HG03354 (cell line): ENCODE data around the gene PKDCC.

ENCODE experiments used
- ATAC-seq: cut with Tn5 transposase; IDR thresholded peaks from one replicate; pipeline ENCODE4 v1.9.1; 2021; ENCODE audit warnings: mild to moderate bottlenecking; ENCODE audit not compliant: unreplicated experiment, poor library complexity, severe bottlenecking

PKDCC gene

GRCh38 chr2:42046819-42047487 is 868 bp upstream of the PKDCC start:
- ATAC-seq: no peak

GRCh38 chr2:42048299-42049220 is 739 bp downstream of the PKDCC start:
- peak; percentile 28 for ATAC-seq

- no peak for ATAC-seq
Measured at GRCh38 chr2:42049221-42050009, 1.6 kb downstream of the PKDCC start.

GRCh38 chr2:42050010-42050702 is 2.3 kb downstream of the PKDCC start:
- ATAC-seq: no peak

- ATAC-seq: no peak
Measured at GRCh38 chr2:42050703-42051542, 3.1 kb downstream of the PKDCC start.

GRCh38 chr2:42051543-42052235 is 3.9 kb downstream of the PKDCC start:
- ATAC-seq: no peak

GRCh38 chr2:42052702-42053481 is 5.1 kb downstream of the PKDCC start:
- no peak for ATAC-seq

- no peak for ATAC-seq
Measured at GRCh38 chr2:42053482-42053790, 5.6 kb downstream of the PKDCC start.

DNA sequence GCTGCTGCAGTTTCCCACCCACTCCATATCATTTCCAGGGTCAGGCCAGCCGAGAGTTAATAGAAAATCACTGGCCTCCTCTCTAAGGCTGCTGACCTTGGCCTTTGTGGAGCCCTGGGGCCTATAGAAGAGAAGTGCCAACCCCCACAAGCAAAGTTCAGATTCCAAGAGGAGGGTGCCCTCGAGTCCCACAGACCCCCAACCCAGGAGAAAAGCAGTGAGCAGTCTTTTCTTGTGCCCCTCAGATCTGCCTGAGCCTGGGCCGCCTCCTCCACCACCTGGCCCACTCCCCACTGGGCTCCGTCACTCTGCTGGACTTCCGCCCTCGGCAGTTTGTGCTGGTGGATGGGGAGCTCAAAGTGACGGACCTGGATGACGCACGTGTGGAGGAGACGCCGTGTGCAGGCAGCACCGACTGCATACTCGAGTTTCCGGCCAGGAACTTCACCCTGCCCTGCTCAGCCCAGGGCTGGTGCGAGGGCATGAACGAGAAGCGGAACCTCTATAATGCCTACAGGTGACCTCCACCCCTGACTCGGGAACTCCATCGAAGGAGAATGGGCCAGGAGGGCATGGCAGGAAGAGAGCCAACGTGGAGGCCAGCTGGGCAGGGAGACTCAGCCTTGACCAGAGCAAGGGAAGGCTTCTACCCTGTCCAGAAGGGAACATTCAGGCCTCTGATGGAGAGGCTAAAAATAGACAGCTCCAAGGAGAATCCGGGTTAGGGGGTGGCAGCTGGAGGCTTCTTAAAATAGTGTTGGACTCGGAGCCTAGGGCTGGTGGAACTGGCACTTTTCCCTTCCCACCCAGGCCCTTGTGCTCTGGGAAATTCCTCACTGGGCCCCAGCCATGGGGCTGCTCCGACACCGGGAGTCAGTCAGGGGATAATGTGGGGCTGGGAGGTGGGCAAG is 6.2 kb downstream of the PKDCC start:
- no peak for ATAC-seq

DNA sequence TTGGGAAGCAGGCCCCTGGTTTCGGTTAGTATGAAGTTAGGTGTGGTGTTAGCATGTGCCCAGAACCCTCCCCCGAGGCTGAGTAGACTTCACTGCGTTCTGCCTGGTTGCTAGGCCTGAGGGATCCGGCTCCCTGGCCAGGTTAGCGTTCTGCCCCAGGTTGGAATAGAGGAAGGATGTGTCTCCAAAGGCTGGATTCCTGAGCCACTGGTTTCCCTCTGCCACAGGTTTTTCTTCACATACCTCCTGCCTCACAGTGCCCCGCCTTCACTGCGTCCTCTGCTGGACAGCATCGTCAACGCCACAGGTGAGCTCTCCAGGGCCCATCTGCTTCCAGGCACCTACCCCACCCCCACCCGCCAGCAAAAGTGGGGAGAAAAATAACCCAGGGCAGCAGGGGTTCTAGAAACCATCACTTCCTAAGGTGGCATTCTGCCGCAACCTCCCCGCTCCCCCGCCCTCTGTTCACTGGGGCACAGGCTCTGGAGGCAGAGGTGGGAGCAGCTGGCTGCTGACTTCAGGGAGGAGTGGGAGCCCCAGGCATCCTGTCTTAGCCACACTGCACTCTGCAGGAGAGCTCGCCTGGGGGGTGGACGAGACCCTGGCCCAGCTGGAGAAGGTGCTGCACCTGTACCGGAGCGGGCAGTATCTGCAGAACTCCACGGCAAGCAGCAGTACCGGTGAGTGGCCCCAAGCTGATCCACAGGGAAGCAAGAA is 7.1 kb downstream of the PKDCC start:
- no peak for ATAC-seq

DNA sequence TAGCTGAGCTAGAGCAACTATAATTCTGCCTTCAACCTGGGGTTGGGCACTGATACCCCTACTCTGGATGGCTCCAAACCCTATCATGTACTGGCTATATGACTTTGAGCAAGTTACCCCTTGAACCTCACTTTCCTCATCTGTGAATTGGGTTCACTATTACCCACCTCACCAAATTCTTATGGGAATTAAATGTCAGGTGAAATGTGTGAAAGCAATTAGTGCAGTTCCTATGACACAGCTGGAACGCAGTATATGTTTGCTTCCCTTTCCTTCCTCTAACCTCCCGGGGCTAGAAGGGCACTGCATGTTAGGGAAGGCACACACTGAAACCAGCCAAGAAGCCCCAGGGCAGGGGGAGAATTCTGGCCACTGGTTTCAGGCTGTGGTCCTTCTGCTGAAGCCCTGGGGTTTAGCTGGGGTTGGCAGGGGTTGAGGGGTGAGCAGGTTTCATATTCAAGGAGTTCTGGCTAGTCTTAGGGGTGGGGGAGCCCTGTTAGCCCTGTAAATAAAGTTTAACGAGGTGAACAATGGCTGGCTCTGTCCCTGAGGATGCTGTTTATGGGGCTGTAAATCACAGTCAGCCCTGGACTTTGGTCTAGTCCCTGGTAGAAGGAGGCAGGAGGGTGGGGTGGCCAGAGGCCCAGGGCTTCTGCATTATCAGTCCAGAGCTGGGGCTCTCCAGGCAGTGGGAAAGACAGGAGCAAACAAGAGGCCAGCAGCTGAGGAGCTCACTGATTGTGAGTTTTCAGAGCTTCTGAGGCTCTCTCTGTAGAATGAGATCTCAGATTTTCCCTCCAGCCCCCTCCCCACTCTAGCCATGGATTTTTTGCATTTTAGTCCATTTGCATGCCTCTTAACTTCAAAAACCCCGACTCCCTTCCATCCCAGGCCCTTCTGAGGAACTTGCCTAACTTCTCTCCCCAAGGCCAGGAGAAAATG is 8.0 kb downstream of the PKDCC start:
- ATAC-seq: no peak

GRCh38 chr2:42057159-42057901 is 9.5 kb downstream of the PKDCC start:
- no peak for ATAC-seq

- no peak for ATAC-seq
Measured at GRCh38 chr2:42057902-42058450, 10.2 kb downstream of the PKDCC start.

DNA sequence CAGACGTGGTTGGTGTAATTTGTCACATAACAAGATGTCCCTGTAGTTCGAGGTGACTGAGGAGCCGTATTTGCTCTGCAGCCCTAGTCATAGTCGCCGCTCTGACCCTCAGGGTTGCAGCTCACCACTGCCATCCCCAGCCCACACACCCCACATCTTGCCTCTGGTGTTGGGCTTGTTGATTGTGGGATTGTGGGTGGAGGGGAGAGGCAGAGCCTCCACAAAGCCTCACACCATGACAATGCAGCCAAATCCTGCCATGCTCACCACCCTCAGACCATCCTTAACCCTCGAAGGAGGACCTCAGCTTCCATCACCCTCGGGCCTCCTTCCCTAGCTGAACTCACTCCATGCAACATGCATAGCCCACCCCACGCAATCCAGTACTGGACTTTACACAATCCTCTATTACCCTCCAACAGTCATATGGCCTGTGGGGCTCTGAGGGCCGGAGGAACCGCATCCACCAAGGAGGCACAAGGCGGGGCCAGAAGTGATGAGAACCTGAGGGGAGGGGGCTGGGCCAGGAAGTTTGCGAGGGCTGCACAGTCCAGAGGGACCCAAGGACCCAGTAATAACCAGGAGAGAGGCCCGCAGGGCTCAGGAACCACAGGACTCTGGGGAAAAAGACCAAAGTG is 11.6 kb downstream of the PKDCC start:
- no peak for ATAC-seq
